Sigmoid colon (tissue), 4 donors: ENCODE measurements around the gene STK4.
A peak's percentile ranks its signal among the peaks of the same experiment; 100 is the strongest.

Source experiments
- POLR2AphosphoS5 ChIP-seq, 4 donors: sonication (generic); formaldehyde crosslinking; IDR thresholded peaks; one replicate each; pipeline ENCODE4 v1.6.1; 2017; ENCODE audit warnings: antibody characterized with exemption in 4 of 4
- TF ChIP-seq, protein P1 (sequence below), 4 experiments: fragments of 450-650 bp in 3 of 4; fragments of 200-600 bp in 1 of 4; IDR thresholded peaks; one replicate each; pipeline ENCODE4 v1.5.1; 2016 to 2019; ENCODE audit warnings: antibody characterized with exemption in 4 of 4, mild to moderate bottlenecking in 3 of 4, moderate library complexity in 2 of 4

DNA sequence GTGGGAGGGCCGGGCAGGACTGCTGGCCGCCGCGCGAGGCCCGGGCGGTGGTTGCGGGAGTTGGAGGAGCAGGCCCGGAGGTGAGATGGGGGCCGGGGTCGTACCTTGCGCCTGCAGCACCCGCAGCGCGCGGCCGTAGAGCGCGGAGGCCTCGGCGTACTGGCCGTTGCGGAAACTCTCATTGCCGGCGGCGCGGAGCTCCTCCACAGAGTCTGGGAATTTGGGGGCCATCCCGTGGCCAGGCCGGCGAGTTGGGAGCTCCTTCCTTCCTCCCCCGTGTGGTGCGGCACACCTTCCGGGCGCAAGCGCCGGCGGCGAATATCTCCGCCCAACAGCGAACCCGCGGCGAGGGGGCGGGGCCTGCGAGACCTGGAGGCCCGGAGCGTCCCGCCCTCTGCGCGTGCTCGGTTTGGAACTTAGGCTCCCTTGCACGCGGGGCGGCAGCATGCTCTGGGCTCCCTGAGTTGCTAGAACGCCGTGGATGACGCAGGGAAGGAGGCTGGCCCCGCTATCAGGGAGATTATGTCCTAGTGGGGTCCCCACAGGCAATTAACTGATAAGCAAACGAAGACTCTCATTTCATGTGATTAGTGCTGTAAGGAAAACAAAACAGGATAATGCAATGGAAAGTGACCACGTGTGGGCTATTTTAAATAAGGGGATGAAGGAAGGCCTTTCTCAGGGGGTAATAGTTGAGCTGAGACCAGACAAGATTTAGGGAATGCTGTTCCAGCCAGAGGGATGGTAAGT is 6.0 kb upstream of the STK4 start, which contains the start of gene TOMM34:
- TF ChIP-seq, protein P1, sequence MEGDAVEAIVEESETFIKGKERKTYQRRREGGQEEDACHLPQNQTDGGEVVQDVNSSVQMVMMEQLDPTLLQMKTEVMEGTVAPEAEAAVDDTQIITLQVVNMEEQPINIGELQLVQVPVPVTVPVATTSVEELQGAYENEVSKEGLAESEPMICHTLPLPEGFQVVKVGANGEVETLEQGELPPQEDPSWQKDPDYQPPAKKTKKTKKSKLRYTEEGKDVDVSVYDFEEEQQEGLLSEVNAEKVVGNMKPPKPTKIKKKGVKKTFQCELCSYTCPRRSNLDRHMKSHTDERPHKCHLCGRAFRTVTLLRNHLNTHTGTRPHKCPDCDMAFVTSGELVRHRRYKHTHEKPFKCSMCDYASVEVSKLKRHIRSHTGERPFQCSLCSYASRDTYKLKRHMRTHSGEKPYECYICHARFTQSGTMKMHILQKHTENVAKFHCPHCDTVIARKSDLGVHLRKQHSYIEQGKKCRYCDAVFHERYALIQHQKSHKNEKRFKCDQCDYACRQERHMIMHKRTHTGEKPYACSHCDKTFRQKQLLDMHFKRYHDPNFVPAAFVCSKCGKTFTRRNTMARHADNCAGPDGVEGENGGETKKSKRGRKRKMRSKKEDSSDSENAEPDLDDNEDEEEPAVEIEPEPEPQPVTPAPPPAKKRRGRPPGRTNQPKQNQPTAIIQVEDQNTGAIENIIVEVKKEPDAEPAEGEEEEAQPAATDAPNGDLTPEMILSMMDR (IDR thresholded peaks at IDR 0.05), result no peak
- TF ChIP-seq POLR2AphosphoS5 (IDR thresholded peaks at IDR 0.05), result peak; percentile 69 to 91 (median 78)
